GM12892 (cell line): ENCODE results near the gene DIP2B.

Experiments
- POLR2AphosphoS5 ChIP-seq: IDR thresholded peaks from 2 replicates; pipeline ENCODE4 v1.6.1; 2011; ENCODE audit warnings: low read depth, low read length, control low read depth
- TAF1 ChIP-seq: IDR thresholded peaks from 2 replicates; pipeline ENCODE4 v1.6.1; 2011; ENCODE audit warnings: low read depth, mild to moderate bottlenecking, control low read depth, low read length, borderline replicate concordance

- TF ChIP-seq TAF1 = no peak
- no peak for TF ChIP-seq POLR2AphosphoS5
These were observed 51.5 kb downstream of the DIP2B start for GRCh38 chr12:50556273-50556672.
